Measurements from ENCODE around the gene TF. TPM values are rescaled to one million over a fixed set of nuclear protein-coding genes. Genes with fewer than 3 reads are reported as not detected.

TF gene
- 0.29 TPM for polyA plus RNA-seq (2012; ENCODE audit: insufficient read length, low read depth)

DNA sequence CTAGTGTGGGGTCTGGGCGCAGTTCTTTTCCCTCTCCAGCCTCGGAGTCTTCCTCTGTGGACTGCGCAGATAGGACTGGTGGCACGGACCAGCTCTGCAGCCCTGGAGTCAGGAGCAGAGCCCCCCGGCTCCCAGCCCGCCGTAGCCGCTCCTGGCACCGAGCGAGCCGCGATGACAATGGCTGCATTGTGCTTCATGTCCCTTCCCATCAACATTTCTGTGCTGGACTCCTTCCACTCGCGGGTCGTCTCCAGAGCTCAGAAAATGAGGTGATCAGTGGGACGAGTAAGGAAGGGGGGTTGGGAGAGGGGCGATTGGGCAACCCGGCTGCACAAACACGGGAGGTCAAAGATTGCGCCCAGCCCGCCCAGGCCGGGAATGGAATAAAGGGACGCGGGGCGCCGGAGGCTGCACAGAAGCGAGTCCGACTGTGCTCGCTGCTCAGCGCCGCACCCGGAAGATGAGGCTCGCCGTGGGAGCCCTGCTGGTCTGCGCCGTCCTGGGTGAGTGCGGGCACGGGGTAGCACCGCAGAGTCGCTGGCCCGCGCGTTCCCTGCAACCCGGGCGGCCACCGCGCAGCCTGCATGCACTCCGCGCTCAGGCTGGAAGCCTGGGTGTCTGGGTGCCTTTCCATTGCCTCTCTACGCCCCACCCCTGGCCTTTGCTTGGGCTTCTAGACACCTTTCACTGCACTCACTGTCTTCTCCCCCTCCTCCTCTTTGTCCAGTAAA is at the start of gene TF:
Gene TF, plus strand, starts transcription at position 413 of the 731 bp plus-strand sequence. Its CDS starts 48 bp downstream, at position 461.
- TF ChIP-seq REST (IDR thresholded peaks at IDR 0.05; ENCODE audit: insufficient read depth in 1 of 2, low read depth in 2 of 2, low read length in 2 of 2) (no peak), TAF1 (IDR thresholded peaks at IDR 0.05; ENCODE audit: borderline replicate concordance, insufficient read depth, low read length) (no peak), SIN3A (IDR thresholded peaks at IDR 0.05; ENCODE audit: borderline replicate concordance, insufficient read depth, low read length) (no peak), FOXP2 (optimal IDR thresholded peaks at IDR 0.05; ENCODE audit: borderline replicate concordance, extremely low read depth, extremely low read length, insufficient read depth) (no peak), POLR2AphosphoS5 (IDR thresholded peaks at IDR 0.05; ENCODE audit: low read depth, low read length) (no peak)

- no peak for TF ChIP-seq TAF1 (IDR thresholded peaks at IDR 0.05; ENCODE audit: borderline replicate concordance, insufficient read depth, low read length)
- no peak for TF ChIP-seq POLR2AphosphoS5 (IDR thresholded peaks at IDR 0.05; ENCODE audit: low read depth, low read length)
- TF ChIP-seq FOXP2 (optimal IDR thresholded peaks at IDR 0.05; ENCODE audit: borderline replicate concordance, extremely low read depth, extremely low read length, insufficient read depth) = no peak
- TF ChIP-seq REST (IDR thresholded peaks at IDR 0.05; ENCODE audit: insufficient read depth in 1 of 2, low read depth in 2 of 2, low read length in 2 of 2) = no peak
- TF ChIP-seq SIN3A (IDR thresholded peaks at IDR 0.05; ENCODE audit: borderline replicate concordance, insufficient read depth, low read length) = no peak
These were observed 48.2 kb upstream of the TF start for GRCh38 chr3:133697960-133698359.

- TF ChIP-seq SIN3A (IDR thresholded peaks at IDR 0.05; ENCODE audit: borderline replicate concordance, insufficient read depth, low read length) (no peak), POLR2AphosphoS5 (IDR thresholded peaks at IDR 0.05; ENCODE audit: low read depth, low read length) (no peak)
These were observed 46.7 kb upstream of the TF start for GRCh38 chr3:133699467-133699866.

DNA sequence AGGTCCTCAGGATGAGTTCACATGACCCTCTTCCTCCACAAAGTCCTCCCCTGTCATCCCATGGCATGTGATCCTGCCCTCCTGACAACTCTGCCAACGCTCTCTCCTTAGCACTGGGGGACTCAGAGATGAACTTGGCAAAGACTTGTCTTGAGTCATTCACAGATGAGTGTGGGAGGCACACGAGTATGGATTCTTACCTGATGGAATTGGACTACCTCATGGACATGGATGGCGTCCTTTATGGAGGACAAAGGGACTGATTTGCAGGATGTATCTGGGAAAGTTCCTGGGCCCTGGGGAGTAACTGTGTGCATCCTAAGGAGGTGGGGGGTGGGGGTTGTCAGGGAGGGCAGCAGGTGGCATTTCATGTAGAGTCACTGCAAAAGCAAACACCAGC is 46.3 kb upstream of the TF start:
- TF ChIP-seq POLR2AphosphoS5 (IDR thresholded peaks at IDR 0.05; ENCODE audit: low read depth, low read length) (no peak), TAF1 (IDR thresholded peaks at IDR 0.05; ENCODE audit: borderline replicate concordance, insufficient read depth, low read length) (no peak), REST (IDR thresholded peaks at IDR 0.05; ENCODE audit: insufficient read depth in 1 of 2, low read depth in 2 of 2, low read length in 2 of 2) (no peak), SIN3A (IDR thresholded peaks at IDR 0.05; ENCODE audit: borderline replicate concordance, insufficient read depth, low read length) (no peak), FOXP2 (optimal IDR thresholded peaks at IDR 0.05; ENCODE audit: borderline replicate concordance, extremely low read depth, extremely low read length, insufficient read depth) (no peak)

DNA sequence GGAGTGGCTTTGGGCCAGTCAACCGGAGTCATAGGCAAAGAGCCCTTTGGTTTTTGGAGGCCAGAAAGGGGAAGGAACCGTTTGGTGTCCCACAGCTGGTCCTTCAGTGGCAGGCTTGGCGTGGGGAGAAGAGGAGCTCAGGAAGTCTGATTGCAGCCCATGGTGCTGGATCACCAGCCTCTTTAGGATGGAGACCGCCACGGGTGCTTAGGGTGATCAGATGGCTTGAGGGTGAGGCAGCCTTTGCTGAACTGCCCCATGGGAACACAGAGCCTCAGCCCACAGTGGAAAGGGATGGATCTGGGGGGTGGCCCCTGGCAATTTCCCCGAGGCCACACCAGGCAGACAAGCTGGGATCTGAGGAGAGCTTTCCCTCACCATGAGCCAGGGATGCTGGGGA is 45.8 kb upstream of the TF start:
- no peak for TF ChIP-seq FOXP2 (optimal IDR thresholded peaks at IDR 0.05; ENCODE audit: borderline replicate concordance, extremely low read depth, extremely low read length, insufficient read depth)
- no peak for TF ChIP-seq TAF1 (IDR thresholded peaks at IDR 0.05; ENCODE audit: borderline replicate concordance, insufficient read depth, low read length)
- no peak for TF ChIP-seq REST (IDR thresholded peaks at IDR 0.05; ENCODE audit: insufficient read depth in 1 of 2, low read depth in 2 of 2, low read length in 2 of 2)
- no peak for TF ChIP-seq SIN3A (IDR thresholded peaks at IDR 0.05; ENCODE audit: borderline replicate concordance, insufficient read depth, low read length)
- no peak for TF ChIP-seq POLR2AphosphoS5 (IDR thresholded peaks at IDR 0.05; ENCODE audit: low read depth, low read length)

Measured in PFSK-1 (cell line).